Measurements from ENCODE around the gene ABHD4.

- TF ChIP-seq CTCF (IDR thresholded peaks at IDR 0.05): no peak
- TF ChIP-seq POLR2A (IDR thresholded peaks at IDR 0.05; ENCODE audit: low read depth): no peak
- no peak for TF ChIP-seq EP300 (IDR thresholded peaks at IDR 0.05)
Measured at GRCh38 chr14:22549324-22549962, 48.7 kb upstream of the ABHD4 start.
